GM18519 (cell line): ENCODE data around the gene ACADL.

ENCODE experiments used
- ATAC-seq: cut with Tn5 transposase; IDR thresholded peaks from one replicate; pipeline ENCODE4 v1.9.1; 2021; ENCODE audit warnings: mild to moderate bottlenecking, moderate library complexity; ENCODE audit not compliant: unreplicated experiment, low FRiP score

ACADL gene

DNA sequence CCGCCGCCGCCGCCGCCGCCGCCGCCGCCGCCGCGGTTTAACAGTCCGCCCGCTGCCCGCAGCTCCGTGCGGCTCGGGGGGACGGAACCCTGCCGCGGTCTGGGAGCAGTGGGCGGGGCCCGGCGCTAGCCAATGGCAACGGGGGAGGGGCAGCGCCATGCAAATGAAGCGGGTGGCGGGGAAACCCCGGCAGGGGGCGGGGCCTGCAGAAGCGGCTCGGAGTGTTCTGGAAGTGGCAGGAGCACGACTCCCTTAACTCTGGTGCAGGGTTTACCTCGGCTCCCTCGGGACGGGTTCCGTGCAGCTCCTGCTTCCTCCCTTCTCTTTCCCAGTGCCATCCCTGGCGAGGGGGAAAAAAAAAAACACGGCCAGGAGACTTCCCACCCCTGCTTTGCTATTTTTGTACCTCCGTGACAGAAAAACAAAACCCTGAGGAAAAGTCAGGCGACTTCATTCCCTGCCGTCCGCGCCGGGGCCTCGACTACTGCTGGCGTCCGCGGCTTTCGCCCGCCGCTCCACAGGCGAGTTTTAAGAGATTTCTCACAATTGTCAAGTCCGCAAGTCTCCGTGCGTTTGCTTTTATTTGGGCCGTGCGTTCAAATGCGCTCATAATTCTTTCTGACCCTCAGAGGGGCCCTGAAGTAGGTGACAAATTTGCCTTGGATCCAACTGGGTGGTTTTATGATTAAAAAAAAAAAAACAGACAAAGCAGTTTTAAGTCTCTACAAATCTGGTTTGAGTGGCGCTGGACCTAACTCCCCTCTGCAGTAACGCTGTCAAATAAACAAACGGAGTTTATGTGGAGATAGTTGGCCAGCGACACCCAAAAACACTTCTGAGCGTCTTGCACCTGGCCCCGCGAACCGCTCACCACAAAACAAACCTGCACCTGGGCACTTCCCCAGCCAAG is 53.7 kb downstream of the ACADL start, which contains the start of gene KANSL1L:
KANSL1L (minus strand) TSS at position 101 of the 910 bp plus-strand sequence. CDS start 16,827 bp downstream, outside the sequence.
- peak; percentile 59 for ATAC-seq

DNA sequence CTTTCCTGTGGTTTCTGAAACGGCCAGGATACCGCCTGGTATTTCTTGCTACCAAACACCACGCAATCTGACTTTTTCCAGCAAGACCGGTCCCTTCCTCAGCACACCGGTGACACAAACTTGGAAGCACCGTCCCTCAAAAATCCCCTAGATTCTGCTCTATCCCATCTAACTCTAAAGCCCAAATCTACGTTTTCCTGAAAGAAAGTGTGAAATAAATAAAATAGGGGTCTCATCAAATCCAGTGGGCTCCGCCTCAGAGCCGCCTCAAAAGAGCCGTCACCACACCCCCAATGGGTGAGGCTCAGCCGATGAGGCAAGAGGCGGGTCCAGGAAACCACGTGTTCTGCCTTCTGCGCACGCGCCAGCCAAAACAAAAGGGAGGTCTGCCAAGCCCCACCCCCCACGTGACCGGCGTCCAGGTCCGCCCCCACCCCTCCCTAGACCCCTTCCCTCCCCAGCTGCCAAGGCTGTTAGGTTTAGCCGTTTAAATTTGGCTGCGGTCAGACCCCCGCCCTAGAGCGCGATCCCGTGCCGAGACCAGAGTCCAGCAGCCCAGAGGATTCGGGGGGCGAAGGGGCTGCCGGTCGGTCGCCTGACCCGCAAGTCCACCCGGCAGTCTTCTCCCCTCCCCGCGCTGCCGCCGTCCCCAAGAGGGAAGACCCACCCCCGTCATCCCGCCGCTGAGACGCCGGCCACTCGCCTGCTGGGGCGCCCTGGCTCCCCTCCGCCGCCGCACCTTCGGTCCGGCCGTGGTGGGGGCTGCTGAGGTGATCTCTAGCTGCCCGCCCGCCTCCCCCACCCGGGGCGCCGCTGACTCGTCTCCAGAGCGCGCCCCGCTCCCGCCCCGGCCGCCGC is 54.6 kb downstream of the ACADL start:
- ATAC-seq: peak; percentile 69

DNA sequence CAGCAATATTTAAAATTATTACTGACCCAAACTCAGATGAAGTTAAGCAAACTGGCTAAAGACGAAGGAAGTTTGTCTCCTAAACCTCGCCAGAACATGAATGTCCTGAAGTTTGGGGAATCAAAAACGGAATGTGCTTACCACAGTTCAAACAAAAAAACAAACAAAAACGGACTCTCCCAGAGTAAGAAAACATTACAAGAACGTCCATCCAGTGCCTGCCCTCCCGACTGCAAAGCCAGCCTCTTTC is 55.1 kb downstream of the ACADL start:
- ATAC-seq: no peak

DNA sequence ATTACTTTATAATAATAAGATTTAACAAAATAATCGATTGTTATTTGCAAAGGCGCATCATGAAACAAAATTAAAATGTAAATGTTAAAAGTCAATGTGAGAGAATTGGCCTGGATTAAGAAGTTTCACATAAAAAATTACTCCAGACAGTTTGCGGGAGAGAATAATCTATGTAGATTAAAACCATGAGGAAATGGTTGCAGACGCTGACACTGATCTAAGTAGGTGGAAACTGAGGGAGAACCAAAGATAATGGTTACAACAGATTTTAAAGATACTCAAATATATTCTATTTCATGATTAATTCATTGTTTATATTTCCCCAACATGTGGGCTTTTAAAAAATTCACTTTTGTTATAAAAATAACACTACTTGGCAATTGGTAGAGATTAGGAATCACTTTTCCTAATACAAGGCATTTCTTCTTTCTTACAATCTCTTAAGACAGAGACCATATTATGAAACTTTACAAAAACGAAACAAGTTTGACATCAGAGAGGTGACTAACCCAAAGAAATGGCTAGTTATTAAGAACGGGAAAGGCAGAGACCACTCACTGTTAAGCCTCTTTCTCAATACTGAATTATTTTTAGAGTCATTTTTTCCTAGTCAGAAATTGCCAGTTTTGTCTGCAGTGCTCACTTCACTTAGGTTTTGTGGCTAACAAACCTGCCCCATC is 55.6 kb downstream of the ACADL start:
- peak; percentile 39 for ATAC-seq

DNA sequence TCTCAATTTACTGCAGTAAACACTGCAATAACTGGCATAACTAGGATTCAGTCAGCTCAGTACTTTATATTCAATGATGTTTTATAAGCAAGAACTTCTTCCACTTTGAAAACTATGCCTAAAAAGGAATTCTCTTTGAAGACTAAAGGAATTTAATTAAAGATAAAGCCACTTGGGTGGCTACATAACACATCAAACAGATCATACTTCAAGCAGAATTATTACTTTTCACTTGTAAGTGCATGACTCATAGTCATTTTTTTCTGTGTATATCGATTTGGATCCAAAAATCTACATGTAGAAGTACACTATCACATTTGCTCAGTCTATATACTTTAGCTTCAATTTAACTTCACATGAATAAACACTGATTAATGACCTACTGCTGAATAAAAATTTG is 58.0 kb downstream of the ACADL start:
- ATAC-seq: no peak

DNA sequence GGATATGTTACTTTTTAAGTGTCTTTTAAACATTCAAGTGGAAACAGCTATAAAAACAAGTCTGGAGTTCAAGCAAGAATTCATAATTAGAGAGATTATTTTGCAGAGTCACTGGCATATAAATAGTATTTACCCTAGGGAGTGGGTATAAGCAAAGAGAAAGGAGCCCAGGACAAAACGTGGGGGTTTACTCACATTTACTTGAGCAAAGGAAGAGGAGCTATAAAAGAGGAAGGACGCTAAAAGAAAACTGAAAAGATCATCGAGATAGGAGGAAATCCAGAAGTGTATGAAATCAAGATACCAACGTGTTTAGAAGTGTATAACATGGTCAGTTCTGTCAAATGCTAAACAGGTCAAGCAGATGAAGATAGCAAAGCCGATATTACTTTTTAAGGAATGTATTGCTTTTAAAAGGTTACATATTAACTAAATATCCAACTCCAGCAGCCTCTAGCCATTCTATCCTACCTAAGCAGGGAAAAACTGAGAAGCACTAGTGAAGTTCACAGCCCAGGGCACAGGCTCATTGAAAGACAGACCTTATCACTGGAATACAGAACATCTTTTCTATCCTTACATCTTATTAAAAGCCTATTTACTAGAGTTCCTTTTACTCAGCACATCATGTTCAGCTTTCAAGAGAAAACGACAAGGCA is 62.7 kb downstream of the ACADL start:
- ATAC-seq: no peak

DNA sequence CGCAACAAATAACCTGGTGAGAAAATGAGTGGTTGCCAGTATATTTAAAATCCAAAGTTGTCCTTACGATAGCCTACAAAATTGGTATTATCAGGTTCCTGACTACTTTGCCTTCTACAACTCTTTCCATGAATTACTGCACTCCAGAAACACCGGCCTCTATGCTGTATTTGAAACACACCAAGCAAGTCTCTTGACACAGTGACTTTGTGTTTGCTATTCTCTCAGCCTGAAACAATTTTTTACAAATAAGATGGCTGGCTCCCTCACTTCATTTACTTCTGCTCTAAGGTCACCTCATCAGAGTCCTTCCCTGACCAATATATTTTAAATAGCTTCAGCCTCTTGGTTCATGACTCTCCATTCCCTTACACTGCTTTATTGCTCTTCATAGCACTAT is 66.2 kb downstream of the ACADL start:
- ATAC-seq: no peak

DNA sequence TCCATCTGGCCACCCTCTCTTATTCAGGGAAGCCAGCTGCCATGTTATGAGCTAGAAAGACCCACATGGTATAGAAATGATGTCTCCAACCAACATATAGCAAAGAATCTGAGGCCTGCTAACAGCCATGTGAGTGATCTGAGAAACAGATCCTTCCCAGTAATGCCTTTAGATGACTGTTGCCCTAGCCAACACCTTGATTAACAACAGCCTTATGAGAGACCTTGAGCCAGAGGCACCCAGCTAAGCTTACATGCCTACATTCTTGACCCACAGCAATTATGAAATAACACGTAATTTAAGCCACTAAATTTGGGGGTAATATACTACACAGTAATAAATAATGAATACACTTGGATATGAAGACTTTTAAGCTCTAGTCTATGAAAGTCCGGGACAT is 67.0 kb downstream of the ACADL start:
- ATAC-seq: no peak

DNA sequence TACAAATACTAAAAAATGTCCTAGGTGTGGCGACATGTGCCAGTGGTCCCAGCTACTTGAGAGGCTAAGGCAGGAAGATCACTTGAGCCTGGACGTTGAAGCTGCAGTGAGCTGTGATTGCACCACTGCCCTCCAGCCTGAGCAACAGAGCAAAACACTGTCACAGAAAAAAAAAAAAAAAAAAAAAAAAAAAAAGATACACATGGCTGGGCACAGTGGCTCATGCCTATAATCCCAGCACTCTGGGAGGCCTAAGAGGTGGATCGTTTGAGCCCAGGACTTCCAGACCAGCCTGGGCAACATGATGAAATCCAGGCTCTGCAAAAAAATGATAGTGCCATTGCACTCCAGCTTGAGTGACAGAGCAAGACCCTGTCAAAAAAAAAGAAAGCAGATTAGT is 67.7 kb downstream of the ACADL start:
- no peak for ATAC-seq

DNA sequence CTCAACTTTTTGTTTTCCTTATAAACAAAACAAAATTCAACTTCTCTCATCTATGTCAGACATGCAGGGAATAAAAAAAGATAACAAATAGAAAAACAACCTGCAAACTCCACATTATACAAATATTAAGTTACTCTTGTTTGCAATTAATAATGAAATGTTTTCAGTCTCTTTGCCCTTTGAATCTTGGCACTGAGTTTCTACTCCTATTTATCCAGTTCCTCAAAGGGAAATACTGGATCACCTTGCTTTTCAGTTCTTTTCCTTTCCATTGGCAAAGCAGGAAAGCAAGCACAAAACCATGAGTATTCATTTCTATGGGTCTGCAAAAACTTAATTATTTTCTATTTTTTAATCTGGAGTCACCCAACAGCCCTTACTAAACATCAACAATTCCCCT is 77.6 kb downstream of the ACADL start:
- no peak for ATAC-seq
